Naive thymus-derived CD8-positive, alpha-beta T cell (primary cell): ENCODE results near the gene TRIM32. TPM values are rescaled to one million over a fixed set of nuclear protein-coding genes. Genes with fewer than 3 reads are reported as not detected.

Source experiments
- ATAC-seq, 2 donors: fragments of 150-1000 bp; cut with Tn5 transposase in 1 of 2; sonication (Bioruptor Pico), chemical (Tn5 transposase) in 1 of 2; 1 replicate in 1 of 2; 2 replicates in 1 of 2; pipeline ENCODE4 v1.10.0; 2021; ENCODE audit warnings: mild to moderate bottlenecking in 2 of 2, moderate library complexity in 2 of 2
- POLR2A ChIA-PET: fragments of 350-600 bp; sonication (Branson Sonifier 250); formaldehyde crosslinking; loops from one replicate; lab custom pipeline; 2021; ENCODE audit warnings: antibody characterized with exemption; lab: Charles Lee
- DNase-seq, 10 donors: peaks; one replicate each; pipeline versions ENCODE4 v3.0.0 to v3.0.0-alpha.2; 2020 to 2022
- H3K27ac Mint-ChIP-seq, 10 donors: one replicate each; pipeline ENCODE4 v1.8.0; 2020 to 2022; ENCODE audit warnings: mild to moderate bottlenecking in 10 of 10, mixed read lengths in 10 of 10, moderate library complexity in 4 of 10, inconsistent platforms in 1 of 10
- H3K27me3 Mint-ChIP-seq, 5 donors: one replicate each; pipeline ENCODE4 v1.8.0; 2021 to 2022; ENCODE audit warnings: mixed read lengths in 5 of 5
- H3K36me3 Mint-ChIP-seq, 3 donors: one replicate each; pipeline ENCODE4 v1.8.0; 2020 to 2022; ENCODE audit warnings: mixed read lengths in 3 of 3, mild to moderate bottlenecking in 2 of 3, inconsistent platforms in 1 of 3
- H3K4me1 Mint-ChIP-seq, 4 donors: one replicate each; pipeline ENCODE4 v1.8.0; 2021 to 2022; ENCODE audit warnings: mixed read lengths in 4 of 4
- H3K4me3 Mint-ChIP-seq, 10 donors: one replicate each; pipeline ENCODE4 v1.8.0; 2020 to 2022; ENCODE audit warnings: mild to moderate bottlenecking in 10 of 10, mixed read lengths in 10 of 10, moderate library complexity in 6 of 10, inconsistent platforms in 1 of 10
- H3K9me3 Mint-ChIP-seq, 9 donors: one replicate each; pipeline ENCODE4 v1.8.0; 2020 to 2022; ENCODE audit warnings: mixed read lengths in 9 of 9, mild to moderate bottlenecking in 3 of 9, inconsistent platforms in 1 of 9, moderate library complexity in 1 of 9
- polyA plus RNA-seq, 3 donors: library from polyadenylated mRNA; unstranded; fragments of 300-500 nt; fragmentation: Illumina TruSeq; gene quantifications; one replicate each; pipeline ENCODE4 v1.2.3, GENCODE V29; 2021
- total RNA-seq, 8 experiments: library from RNA in 2 of 8; stranded (reverse) in 2 of 8; gene quantifications; one replicate each; pipeline ENCODE4 v1.2.3 and lab custom pipeline; 2021 to 2026

Gene TRIM32
- total and polyA plus RNA-seq, 5 experiments from 2014 or later: 8.4 to 16.1 (median 14.1) TPM

- peaks cover 7 to 30% (median 25%) of the 10 kb centered on the region in 4 donors for H3K4me1 Mint-ChIP-seq
- no peaks in the 10 kb centered on the region for H3K27me3 Mint-ChIP-seq
- DNase-seq: no peak
- POLR2A ChIA-PET: interaction anchor here (0.7 kb wide), 1 partner anchor 14 kb away, joined by 3 read pairs; the partner anchor contains the start of gene TRIM32
- peaks cover 5 to 37% (median 16%) of the 10 kb centered on the region in 9 donors for H3K9me3 Mint-ChIP-seq
- H3K4me3 Mint-ChIP-seq: peak overlapping the region in 7 of 10 donors; percentile 20 to 64 (median 59)
- ATAC-seq: no peak
- H3K27ac Mint-ChIP-seq: peak overlapping the region in 8 of 10 donors; percentile 57 to 88 (median 76)
- H3K36me3 Mint-ChIP-seq: peaks cover 36 to 72% (median 57%) of the 10 kb centered on the region in 3 donors
These were observed 14.1 kb downstream of the TRIM32 start for GRCh38 chr9:116700882-116701865.

GRCh38 chr9:116701940-116702642 is 15.0 kb downstream of the TRIM32 start:
- no peak for DNase-seq
- peaks cover 10 to 29% (median 24%) of the 10 kb centered on the region in 4 donors for H3K4me1 Mint-ChIP-seq
- H3K36me3 Mint-ChIP-seq: peaks cover 32 to 66% (median 54%) of the 10 kb centered on the region in 3 donors
- peaks cover 6 to 40% (median 16%) of the 10 kb centered on the region in 9 donors for H3K9me3 Mint-ChIP-seq
- H3K27ac Mint-ChIP-seq: peak overlapping the region in 7 of 10 donors; percentile 57 to 88 (median 64)
- POLR2A ChIA-PET: interaction anchor here (0.7 kb wide), 1 partner anchor 15 kb away, joined by 3 read pairs; the partner anchor contains the start of gene TRIM32
- H3K27me3 Mint-ChIP-seq: no peaks in the 10 kb centered on the region
- no peak for ATAC-seq
- H3K4me3 Mint-ChIP-seq: peak overlapping the region in 7 of 10 donors; percentile 1 to 64 (median 49)

- no peak for ATAC-seq
- Mint-ChIP-seq H3K4me3 (no peak overlapping the region), H3K36me3 (peaks cover 26 to 51% (median 39%) of the 10 kb centered on the region in 3 donors), H3K27me3 (no peaks in the 10 kb centered on the region), H3K9me3 (peaks cover 0 to 38% (median 16%) of the 10 kb centered on the region in 9 donors), H3K4me1 (peaks cover 7 to 29% (median 24%) of the 10 kb centered on the region in 4 donors), H3K27ac (no peak overlapping the region)
- no peak for DNase-seq
- POLR2A ChIA-PET: no interaction called here
These were observed 16.5 kb downstream of the TRIM32 start for GRCh38 chr9:116703634-116704033.

GRCh38 chr9:116704470-116704869 is 17.4 kb downstream of the TRIM32 start:
- POLR2A ChIA-PET: no interaction called here
- H3K9me3 Mint-ChIP-seq: peaks cover 0 to 38% (median 16%) of the 10 kb centered on the region in 9 donors
- no peak overlapping the region for H3K27ac Mint-ChIP-seq
- peaks cover 7 to 29% (median 24%) of the 10 kb centered on the region in 4 donors for H3K4me1 Mint-ChIP-seq
- peaks cover 26 to 43% (median 30%) of the 10 kb centered on the region in 3 donors for H3K36me3 Mint-ChIP-seq
- H3K4me3 Mint-ChIP-seq: no peak overlapping the region
- DNase-seq (no peak), ATAC-seq (no peak)
- no peaks in the 10 kb centered on the region for H3K27me3 Mint-ChIP-seq

- peaks cover 16 to 32% (median 20%) of the 10 kb centered on the region in 3 donors for H3K36me3 Mint-ChIP-seq
- H3K27me3 Mint-ChIP-seq: no peaks in the 10 kb centered on the region
- no peak for ATAC-seq
- POLR2A ChIA-PET: no interaction called here
- DNase-seq: no peak
- H3K9me3 Mint-ChIP-seq: peaks cover 3 to 34% (median 8%) of the 10 kb centered on the region in 9 donors
- peaks cover 5 to 21% (median 19%) of the 10 kb centered on the region in 4 donors for H3K4me1 Mint-ChIP-seq
- H3K4me3 Mint-ChIP-seq: no peak overlapping the region
- H3K27ac Mint-ChIP-seq: no peak overlapping the region
These were observed 18.4 kb downstream of the TRIM32 start for GRCh38 chr9:116705531-116705930.

GRCh38 chr9:116706310-116707290 is 19.5 kb downstream of the TRIM32 start:
- Mint-ChIP-seq H3K36me3 (peaks cover 11 to 21% (median 13%) of the 10 kb centered on the region in 3 donors), H3K27ac (no peak overlapping the region), H3K27me3 (no peaks in the 10 kb centered on the region), H3K9me3 (peaks cover 0 to 26% (median 8%) of the 10 kb centered on the region in 9 donors), H3K4me1 (peaks cover 3 to 10% (median 8%) of the 10 kb centered on the region in 4 donors), H3K4me3 (no peak overlapping the region)
- ATAC-seq: no peak
- DNase-seq: no peak
- POLR2A ChIA-PET: no interaction called here

GRCh38 chr9:116712781-116713180 is 25.7 kb downstream of the TRIM32 start:
- no peak for ATAC-seq
- no peak for DNase-seq
- no peak overlapping the region for H3K4me3 Mint-ChIP-seq
- no peaks in the 10 kb centered on the region for H3K36me3 Mint-ChIP-seq
- H3K4me1 Mint-ChIP-seq: peaks cover 0 to 5% (median 0%) of the 10 kb centered on the region in 4 donors
- H3K9me3 Mint-ChIP-seq: peaks cover 0 to 10% (median 0%) of the 10 kb centered on the region in 9 donors
- H3K27me3 Mint-ChIP-seq: no peaks in the 10 kb centered on the region
- H3K27ac Mint-ChIP-seq: no peak overlapping the region
- POLR2A ChIA-PET: no interaction called here

- no peak overlapping the region for H3K4me3 Mint-ChIP-seq
- peaks cover 0 to 5% (median 0%) of the 10 kb centered on the region in 3 donors for H3K36me3 Mint-ChIP-seq
- H3K9me3 Mint-ChIP-seq: peaks cover 0 to 9% (median 0%) of the 10 kb centered on the region in 9 donors
- peaks cover 0 to 3% (median 0%) of the 10 kb centered on the region in 5 donors for H3K27me3 Mint-ChIP-seq
- POLR2A ChIA-PET: no interaction called here
- no peak for DNase-seq
- H3K4me1 Mint-ChIP-seq: peaks cover 0 to 5% (median 0%) of the 10 kb centered on the region in 4 donors
- no peak overlapping the region for H3K27ac Mint-ChIP-seq
- ATAC-seq: no peak
These were observed 26.2 kb downstream of the TRIM32 start for GRCh38 chr9:116713271-116713670.

- H3K9me3 Mint-ChIP-seq: peaks cover 0 to 8% (median 0%) of the 10 kb centered on the region in 9 donors
- H3K4me3 Mint-ChIP-seq: no peak overlapping the region
- DNase-seq: no peak
- H3K27me3 Mint-ChIP-seq: peaks cover 0 to 7% (median 2%) of the 10 kb centered on the region in 5 donors
- peaks cover 0 to 5% (median 0%) of the 10 kb centered on the region in 4 donors for H3K4me1 Mint-ChIP-seq
- ATAC-seq: no peak
- H3K27ac Mint-ChIP-seq: no peak overlapping the region
- peaks cover 0 to 11% (median 0%) of the 10 kb centered on the region in 3 donors for H3K36me3 Mint-ChIP-seq
- POLR2A ChIA-PET: no interaction called here
These were observed 28.6 kb downstream of the TRIM32 start for GRCh38 chr9:116715751-116716150.

- H3K36me3 Mint-ChIP-seq: peaks cover 0 to 15% (median 0%) of the 10 kb centered on the region in 3 donors
- peaks cover 0 to 9% (median 3%) of the 10 kb centered on the region in 5 donors for H3K27me3 Mint-ChIP-seq
- H3K4me3 Mint-ChIP-seq: no peak overlapping the region
- peaks cover 0 to 5% (median 0%) of the 10 kb centered on the region in 4 donors for H3K4me1 Mint-ChIP-seq
- H3K9me3 Mint-ChIP-seq: peaks cover 0 to 8% (median 0%) of the 10 kb centered on the region in 9 donors
- DNase-seq (no peak), ATAC-seq (no peak)
- POLR2A ChIA-PET: no interaction called here
- H3K27ac Mint-ChIP-seq: no peak overlapping the region
These were observed 29.3 kb downstream of the TRIM32 start for GRCh38 chr9:116716438-116716837.

GRCh38 chr9:116717150-116717549 is 30.0 kb downstream of the TRIM32 start:
- Mint-ChIP-seq H3K27me3 (peaks cover 0 to 9% (median 3%) of the 10 kb centered on the region in 5 donors), H3K9me3 (peaks cover 0 to 5% (median 0%) of the 10 kb centered on the region in 9 donors), H3K4me1 (peaks cover 0 to 1% (median 0%) of the 10 kb centered on the region in 4 donors), H3K36me3 (peaks cover 0 to 15% (median 2%) of the 10 kb centered on the region in 3 donors), H3K4me3 (no peak overlapping the region), H3K27ac (no peak overlapping the region)
- no peak for ATAC-seq
- POLR2A ChIA-PET: no interaction called here
- no peak for DNase-seq
